GM19193 (cell line): ENCODE results near the gene TESK2.
A peak's percentile ranks its signal among the peaks of the same experiment; 100 is the strongest.

Experiments used
- POLR2A ChIP-seq: IDR thresholded peaks from 4 replicates; pipeline ENCODE4 v1.6.1; 2011; ENCODE audit not compliant: insufficient read depth, insufficient read length; ENCODE audit errors: extremely low read depth

TESK2 gene

DNA sequence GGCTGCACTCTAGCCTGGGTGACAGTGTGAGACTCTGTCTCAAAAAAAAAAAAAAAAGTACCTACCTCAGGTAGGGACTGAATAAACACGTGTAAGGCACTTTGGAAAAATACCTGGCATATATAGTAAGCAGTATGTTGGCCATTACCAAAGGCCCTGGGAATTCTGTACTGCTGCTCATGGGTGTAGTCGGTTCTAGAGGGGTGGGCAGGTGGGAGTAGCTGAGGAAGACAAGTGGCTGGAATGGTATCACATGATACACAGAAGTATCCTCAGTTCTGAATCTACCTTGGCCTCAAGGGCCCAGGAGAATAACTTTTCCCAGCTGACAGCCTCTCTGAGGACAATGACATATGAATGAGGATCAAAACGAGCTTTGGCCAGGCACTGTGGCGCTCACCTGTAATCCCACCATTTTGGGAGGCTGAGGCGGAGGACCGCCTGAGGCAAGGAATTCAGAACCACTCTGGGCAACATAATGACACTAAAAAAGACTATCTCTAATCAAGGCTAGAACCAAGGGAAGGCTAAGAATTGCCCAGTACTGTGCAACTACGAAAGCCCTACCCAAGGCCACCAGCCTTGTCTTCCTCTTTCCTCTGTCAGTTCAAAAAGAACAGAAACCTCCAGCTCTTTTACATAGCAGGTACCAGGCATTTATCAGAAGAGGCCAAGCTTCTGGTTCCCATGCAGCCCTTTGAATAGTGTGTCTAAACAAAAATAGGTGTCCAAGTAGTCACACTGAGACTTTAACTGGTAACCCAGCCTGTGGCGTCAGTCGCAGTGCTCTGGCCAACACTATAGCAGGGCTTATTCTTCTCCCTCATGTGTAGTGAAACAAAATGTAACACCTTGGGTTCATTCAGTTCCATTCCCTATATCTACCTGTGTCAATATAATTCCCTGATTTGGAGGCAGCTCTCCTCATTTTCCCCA, 19.3 kb upstream of the TESK2 start:
- TF ChIP-seq POLR2A: peak; percentile 8

DNA sequence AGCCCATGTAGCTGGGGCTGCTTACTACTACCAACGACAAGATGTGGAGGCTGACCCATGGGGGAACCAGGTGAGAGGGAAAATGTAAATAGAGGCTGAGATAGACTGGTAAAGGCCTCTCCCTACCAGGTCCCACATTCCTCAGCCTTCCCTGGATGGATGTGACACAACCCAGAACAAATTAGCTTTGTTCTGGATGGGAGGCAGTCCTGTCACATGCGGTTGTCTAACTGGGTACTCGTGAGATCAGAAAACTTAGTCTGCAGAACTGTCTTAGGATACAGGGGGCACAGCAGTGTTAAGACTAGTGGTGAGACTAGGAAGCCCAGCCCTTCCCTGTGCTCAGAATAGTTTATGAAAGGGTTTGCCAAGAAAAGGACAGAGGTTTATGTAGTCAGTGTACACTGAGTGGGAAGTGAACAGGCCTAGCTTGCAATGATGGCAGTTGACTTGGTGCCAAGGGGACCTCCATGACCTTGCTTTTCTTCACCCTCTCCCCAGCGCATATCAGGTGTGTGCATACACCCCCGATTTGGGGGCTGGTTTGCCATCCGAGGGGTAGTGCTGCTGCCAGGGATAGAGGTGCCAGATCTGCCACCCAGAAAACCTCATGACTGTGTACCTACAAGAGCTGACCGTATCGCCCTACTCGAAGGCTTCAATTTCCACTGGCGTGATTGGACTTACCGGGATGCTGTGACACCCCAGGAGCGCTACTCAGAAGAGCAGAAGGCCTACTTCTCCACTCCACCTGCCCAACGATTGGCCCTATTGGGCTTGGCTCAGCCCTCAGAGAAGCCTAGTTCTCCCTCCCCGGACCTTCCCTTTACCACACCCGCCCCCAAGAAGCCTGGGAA, 17.6 kb upstream of the TESK2 start:
- TF ChIP-seq POLR2A: no peak

DNA sequence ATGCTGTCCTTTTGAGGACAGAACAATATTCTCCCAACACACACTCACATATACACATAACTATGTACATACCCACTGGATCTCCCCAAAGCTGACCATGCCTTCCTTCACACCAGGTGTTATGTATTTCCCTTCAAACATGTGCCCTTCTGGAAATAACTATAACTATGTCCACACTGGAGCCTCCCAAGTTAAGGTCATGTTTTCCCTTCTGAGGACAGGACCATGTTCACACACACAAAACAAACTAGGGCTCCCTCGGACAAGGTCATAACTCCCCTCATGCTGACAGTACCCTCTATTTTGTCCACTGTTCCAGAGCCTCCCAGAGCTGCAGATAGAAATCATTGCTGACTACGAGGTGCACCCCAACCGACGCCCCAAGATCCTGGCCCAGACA, 16.9 kb upstream of the TESK2 start:
- no peak for TF ChIP-seq POLR2A

DNA sequence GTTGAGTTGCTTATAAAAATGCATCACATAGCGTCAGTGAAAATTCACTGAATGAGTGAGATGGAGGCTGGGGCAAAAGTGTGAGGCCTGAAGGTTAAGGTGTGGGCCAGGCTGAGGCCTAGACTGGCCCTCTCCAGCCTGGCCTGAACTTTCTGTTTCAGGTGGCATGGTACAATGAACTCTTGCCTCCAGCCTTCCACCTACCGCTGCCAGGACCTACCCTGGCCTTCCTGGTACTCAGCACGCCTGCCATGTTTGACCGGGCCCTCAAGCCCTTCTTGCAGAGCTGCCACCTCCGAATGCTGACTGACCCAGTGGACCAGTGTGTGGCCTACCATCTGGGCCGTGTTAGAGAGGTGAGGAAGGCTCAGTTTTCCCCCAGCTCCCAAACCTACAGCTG, 16.2 kb upstream of the TESK2 start:
- TF ChIP-seq POLR2A: no peak

DNA sequence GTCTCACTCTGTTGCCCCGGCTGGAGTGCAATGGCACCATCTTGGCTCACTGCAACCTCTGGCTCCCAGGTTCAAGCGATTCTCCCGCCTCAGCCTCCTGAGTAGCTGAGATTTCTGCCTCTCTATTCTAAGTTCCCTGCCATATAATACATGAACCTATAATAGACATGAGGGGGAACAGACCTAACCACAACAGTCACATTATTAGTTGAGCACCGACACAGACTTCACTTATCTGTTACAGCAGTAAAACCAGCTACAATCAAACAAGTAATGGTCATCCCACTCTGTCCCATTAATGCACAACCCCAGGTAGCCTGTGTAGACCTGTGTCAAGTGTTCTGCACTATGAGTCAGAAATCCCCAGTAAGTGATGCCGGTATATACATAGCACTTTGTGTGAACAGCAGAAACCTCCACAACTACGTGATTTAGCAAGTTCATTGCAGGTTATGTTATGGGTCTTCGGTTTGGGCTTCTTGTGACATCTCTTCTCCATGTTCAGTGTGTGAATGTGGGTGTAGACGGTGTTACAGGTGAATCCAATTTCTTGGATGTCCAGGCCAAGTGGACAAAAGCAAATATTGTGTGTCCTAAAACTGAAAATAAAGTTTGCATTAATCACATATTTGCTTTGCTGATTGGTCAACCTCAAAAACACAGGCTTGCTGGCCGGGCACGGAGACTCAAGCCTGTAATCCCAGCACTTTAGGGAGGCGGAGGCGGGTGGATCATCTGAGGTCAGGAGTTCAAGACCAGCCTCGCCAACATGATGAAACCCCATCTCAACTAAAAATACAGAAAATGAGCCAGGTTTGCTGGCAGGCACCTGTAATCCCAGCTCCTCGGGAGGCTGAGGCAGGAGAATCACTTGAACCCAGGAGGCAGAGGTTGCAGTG, 12.7 kb upstream of the TESK2 start:
- TF ChIP-seq POLR2A: no peak

DNA sequence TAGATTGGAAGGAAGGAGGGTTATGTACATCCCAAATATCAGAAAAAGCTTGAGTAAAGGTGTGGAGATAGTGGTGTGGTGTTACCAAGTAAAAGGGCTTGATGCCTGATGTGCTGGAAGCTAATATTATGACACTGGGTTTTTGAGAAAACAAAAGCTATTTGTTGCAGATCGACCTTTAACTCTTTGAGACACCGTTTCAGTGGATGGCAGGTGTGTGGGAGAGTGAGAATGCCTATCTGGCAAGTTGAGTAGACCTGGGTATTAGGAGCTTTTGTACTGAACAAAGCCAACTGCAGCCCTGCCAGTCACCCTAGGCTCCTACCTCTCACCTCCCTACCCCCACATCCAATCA, 10.5 kb upstream of the TESK2 start:
- no peak for TF ChIP-seq POLR2A

DNA sequence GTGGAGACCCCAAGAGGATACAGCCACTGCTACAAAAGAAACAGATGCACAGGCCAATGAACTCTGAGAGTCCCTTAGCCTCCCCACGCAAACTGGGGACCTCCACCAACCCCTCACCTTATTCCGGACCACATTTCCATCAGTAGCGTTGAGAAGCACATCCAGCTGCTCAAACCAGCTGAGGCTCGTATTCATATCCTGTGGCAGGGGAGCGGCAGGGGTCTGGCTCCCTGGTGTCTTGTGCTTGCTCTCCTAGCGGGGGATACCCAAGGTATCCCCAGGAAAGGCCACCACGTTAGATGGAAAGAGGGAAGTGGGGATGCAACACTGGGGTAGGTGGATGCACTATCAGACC, 8.4 kb upstream of the TESK2 start:
- no peak for TF ChIP-seq POLR2A

DNA sequence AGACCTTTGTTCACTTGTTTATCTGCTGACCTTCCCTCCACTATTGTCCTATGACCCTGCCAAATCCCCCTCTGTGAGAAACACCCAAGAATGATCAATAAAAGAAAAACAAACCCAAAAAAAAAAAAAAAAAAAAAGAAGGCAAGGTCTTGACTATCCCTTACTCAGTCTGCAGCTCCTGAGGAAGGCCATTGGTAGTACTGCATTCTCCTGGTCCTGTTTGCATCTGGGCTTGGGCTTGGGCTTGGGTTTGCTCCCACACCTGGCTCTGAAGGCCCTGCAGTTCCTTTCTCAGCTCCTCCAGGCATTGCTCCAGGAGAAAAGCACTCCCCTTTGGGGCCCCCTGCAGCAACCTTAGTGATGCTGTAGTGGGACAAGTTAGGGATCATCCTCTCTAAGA, 7.3 kb upstream of the TESK2 start:
- TF ChIP-seq POLR2A: no peak

DNA sequence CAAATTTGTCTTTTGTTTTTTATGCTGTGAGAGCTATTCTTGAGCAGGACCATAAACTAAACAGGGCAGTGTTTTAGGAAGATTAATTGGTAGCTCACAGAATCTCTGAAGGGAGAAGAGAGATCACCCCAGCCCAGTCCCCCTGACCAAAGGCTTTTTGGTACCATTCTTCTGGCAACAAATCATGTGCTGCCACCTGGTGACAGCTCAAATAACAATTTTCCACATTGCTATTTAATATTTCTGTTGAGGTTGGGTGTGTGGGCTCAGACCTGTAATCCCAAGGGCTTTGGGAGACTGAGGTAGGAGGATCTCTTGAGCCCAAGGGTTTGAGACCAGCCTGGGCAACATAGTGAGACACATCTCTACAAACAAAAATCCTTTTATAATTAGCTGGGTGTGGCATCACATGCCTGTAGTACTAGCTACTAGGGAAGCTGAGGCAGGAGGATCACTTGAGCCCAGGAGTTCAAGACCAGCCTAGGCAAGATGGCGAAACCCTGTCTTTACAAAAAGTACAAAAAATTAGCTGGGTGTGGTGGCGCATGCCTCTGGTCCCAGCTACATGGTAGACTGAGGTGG, 2.2 kb upstream of the TESK2 start:
- TF ChIP-seq POLR2A: no peak

DNA sequence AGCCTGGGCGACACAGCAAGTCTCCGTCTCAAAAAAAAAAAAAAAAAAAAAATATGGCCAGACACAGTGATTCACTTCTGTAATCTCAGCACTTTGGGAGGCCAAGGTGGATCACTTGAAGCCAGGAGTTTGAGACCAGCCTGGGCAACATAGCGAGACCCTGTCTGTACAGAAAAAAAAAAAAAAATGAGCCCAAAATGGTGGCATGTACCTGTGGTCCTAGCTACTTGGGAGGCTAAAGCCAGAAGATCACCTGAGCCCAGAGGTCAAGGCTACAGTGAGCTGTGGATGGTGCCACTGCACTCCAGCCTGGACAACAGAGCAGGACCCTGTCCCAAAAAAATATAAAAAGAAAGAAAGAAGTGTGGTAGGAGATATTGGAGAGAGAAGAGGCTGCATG, 1.7 kb upstream of the TESK2 start:
- no peak for TF ChIP-seq POLR2A

DNA sequence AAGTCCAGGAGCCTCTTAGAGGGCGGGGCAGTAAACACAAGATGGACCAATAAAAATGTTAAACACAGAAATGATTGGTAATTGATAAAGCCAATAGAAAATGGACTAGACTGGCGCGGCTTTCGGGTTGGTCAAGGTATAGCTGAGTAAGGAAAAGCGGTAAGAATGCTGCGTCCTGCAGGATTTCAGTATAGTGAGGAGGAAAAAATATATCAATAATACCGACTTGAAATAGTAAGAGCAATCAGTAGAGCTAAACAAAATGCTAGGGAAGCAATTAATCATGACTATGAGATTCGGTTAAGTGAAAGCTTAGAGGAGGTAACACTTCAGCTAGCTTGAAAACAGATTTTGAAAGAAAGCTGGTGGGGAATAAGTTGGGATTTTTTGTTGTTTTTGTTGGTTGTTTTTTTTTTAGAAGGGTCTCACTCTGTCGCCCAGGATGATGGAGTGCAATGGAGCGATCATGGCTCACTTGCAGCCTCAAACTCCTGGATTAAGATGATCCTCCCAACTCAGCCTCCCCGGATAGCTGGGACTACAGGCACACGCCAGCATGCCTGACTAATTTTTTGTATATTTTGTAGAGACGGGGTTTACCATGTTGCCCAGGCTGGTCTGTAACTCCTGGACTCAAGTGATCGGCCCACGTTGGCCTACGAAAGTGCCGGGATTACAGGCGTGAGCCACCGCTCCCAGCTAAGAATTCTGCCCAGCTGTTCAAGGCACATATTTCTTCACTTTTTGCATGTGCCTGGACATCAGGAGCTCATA, 711 bp upstream of the TESK2 start:
- no peak for TF ChIP-seq POLR2A

DNA sequence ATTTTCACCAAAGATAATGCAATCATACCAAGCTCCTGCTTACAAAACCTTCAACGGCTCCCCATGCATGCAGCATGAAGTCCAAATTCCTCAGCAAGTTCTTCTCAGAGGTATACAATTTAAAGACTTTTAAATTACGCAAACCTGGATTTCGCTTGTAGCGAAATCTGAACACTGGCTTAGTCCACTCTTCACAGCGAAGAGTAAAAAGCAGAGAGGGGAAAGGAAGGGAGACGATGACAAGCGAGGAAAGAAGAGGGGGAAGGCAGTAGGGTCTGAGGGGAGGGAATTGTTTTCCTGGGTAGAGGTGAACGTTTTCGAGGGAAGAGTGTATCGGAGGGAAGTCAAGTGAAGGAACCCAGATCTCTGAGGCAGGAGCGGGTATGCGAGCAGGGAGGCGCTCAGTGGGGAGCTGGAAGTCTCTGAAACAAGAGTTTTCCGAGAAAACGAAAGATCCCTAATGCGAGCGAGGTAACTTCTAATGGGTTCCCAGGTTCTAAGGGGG, 790 bp downstream of the TESK2 start:
- no peak for TF ChIP-seq POLR2A

DNA sequence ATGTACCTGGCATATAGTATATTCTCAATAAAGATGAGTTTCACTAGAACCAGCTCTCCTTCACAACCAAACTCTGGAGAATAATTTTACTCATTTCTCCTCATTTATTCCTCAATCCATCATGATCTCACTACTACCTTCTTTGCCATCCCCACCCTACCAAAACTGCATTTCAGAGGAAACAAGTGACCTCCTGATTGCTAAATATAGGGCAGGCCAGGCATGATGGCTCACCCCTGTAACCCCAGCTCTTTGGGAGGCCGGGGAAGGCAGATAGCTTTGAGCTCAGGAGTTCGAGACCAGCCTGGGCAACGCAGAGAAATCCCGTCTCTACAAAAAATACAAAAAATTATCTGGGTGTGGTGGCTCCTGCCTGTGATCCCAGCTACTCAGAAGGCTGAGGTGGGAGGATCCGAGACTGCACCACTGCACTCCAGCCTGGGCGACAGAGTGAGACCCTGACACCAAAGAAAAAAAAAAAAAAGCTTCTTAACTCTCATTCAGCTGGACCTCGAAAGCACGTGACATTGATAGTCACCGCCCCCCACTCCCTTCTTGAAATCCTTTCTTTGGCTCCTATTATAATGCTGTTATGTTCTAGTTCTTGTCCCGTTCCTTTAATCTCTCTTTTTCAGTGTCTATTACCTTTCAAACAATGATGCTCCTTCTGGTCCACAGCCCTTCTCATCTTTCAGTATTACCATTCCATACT, 2.1 kb downstream of the TESK2 start:
- no peak for TF ChIP-seq POLR2A
